Upper lobe of left lung (tissue), 4 donors: ENCODE data around the gene TNS1.
A peak's percentile ranks its signal among the peaks of the same experiment; 100 is the strongest.

Source experiments
- CTCF ChIP-seq, 6 experiments: fragments of 450-650 bp in 4 of 6; fragments of 200-600 bp in 2 of 6; sonication (generic) in 2 of 6; IDR thresholded peaks; one replicate each; pipeline ENCODE4 v1.5.1; 2016 to 2019; ENCODE audit warnings: antibody characterized with exemption in 6 of 6
- POLR2AphosphoS5 ChIP-seq, 2 donors: sonication (generic); formaldehyde crosslinking; IDR thresholded peaks; one replicate each; pipeline ENCODE4 v1.5.1; 2017; ENCODE audit warnings: antibody characterized with exemption in 2 of 2

- TF ChIP-seq POLR2AphosphoS5 (IDR thresholded peaks at IDR 0.05) (peak in 1 of 2 donors; percentile 16), CTCF (IDR thresholded peaks at IDR 0.05) (no peak)
Observed at GRCh38 chr2:218026676-218027425, 24.1 kb upstream of the TNS1 start.
